Neural cell (in vitro differentiated cells): ENCODE data around the gene AGBL1. TPM values are rescaled to one million over a fixed set of nuclear protein-coding genes. Genes with fewer than 3 reads are reported as not detected.
"Not testable (repeated sequence)": the region's sequence is repeated elsewhere in the genome, so short reads cannot be mapped to it uniquely, and the experiment has no call there.

Experiments
- H2AFZ ChIP-seq: fragments of 200-600, 300-800 bp; sonication (generic), shearing (Covaris generic); 2 replicates; pipeline ENCODE4 v1.6.0; 2014; ENCODE audit warnings: low read depth, mild to moderate bottlenecking, antibody characterized with exemption, low read length, moderate library complexity
- H3F3A ChIP-seq: fragments of 200-600 bp; shearing (Covaris generic); 2 replicates; pipeline ENCODE4 v1.6.1; 2016; ENCODE audit warnings: mild to moderate bottlenecking, moderate library complexity, mixed read lengths, antibody characterized with exemption, low read length; ENCODE audit not compliant: insufficient read depth, poor library complexity, severe bottlenecking
- H3K27ac ChIP-seq: fragments of 200-600, 300-800 bp; sonication (generic), shearing (Covaris generic); 2 replicates; pipeline ENCODE4 v1.5.1; 2014; ENCODE audit warnings: mild to moderate bottlenecking, low read length, moderate library complexity
- H3K27me3 ChIP-seq: fragments of 300-800, 200-600 bp; sonication (generic), shearing (Covaris generic); 2 replicates; pipeline ENCODE4 v1.6.0; 2014; ENCODE audit warnings: mild to moderate bottlenecking, low read depth, low read length, moderate library complexity; ENCODE audit not compliant: insufficient read depth
- H3K36me3 ChIP-seq: fragments of 300-800, 200-600 bp; sonication (generic), shearing (Covaris generic); 2 replicates; pipeline ENCODE4 v1.5.1; 2014; ENCODE audit warnings: mild to moderate bottlenecking, antibody characterized with exemption, low read length, moderate library complexity; ENCODE audit not compliant: insufficient read depth
- H3K4me2 ChIP-seq: fragments of 300-800, 200-600 bp; sonication (generic), shearing (Covaris generic); 2 replicates; pipeline ENCODE4 v1.6.0; 2014; ENCODE audit warnings: mild to moderate bottlenecking, low read length
- H3K4me3 ChIP-seq: fragments of 300-800, 200-600 bp; sonication (generic), shearing (Covaris generic); 2 replicates; pipeline ENCODE4 v1.5.1; 2014; ENCODE audit warnings: mild to moderate bottlenecking, low read length, moderate library complexity
- H3K79me2 ChIP-seq: fragments of 200-600 bp; shearing (Covaris generic); replicated peaks from 2 replicates; pipeline ENCODE4 v1.6.0; 2014; ENCODE audit warnings: mild to moderate bottlenecking, low read length, moderate library complexity; ENCODE audit not compliant: insufficient read depth
- H3K9ac ChIP-seq: fragments of 300-800, 200-600 bp; sonication (generic), shearing (Covaris generic); 2 replicates; pipeline ENCODE4 v1.6.1; 2016; ENCODE audit warnings: mild to moderate bottlenecking, low read length, mixed read lengths
- H3K9me2 ChIP-seq: fragments of 200-600 bp; shearing (Covaris generic); 2 replicates; pipeline ENCODE4 v1.6.1; 2016; ENCODE audit warnings: mild to moderate bottlenecking, low read length, mixed read lengths; ENCODE audit not compliant: insufficient read depth
- H3K9me3 ChIP-seq: fragments of 200-600, 300-800 bp; sonication (generic), shearing (Covaris generic); 2 replicates; pipeline ENCODE4 v1.6.1; 2016; ENCODE audit warnings: mild to moderate bottlenecking, mixed run types, low read length, moderate library complexity, mixed read lengths
- H4K20me1 ChIP-seq: fragments of 200-600 bp; shearing (Covaris generic); 2 replicates; pipeline ENCODE4 v1.6.1; 2016; ENCODE audit warnings: mild to moderate bottlenecking, mixed run types; ENCODE audit not compliant: insufficient read depth
- EP300 ChIP-seq: fragments of 450-650 bp; conservative IDR thresholded peaks from 2 replicates; pipeline ENCODE4 v1.6.1; 2014; ENCODE audit warnings: antibody characterized with exemption, mild to moderate bottlenecking, moderate library complexity; ENCODE audit not compliant: poor library complexity, severe bottlenecking
- EZH2 ChIP-seq: fragments of 200-600, 300-800 bp; shearing (Covaris generic), sonication (generic); IDR thresholded peaks from 2 replicates; pipeline ENCODE4 v1.6.1; 2014; ENCODE audit warnings: antibody characterized with exemption, low read length, borderline replicate concordance, mild to moderate bottlenecking; ENCODE audit not compliant: insufficient read depth, poor library complexity, severe bottlenecking
- MXI1 ChIP-seq: fragments of 450-650 bp; conservative IDR thresholded peaks from 2 replicates; pipeline ENCODE4 v1.6.1; 2014; ENCODE audit warnings: antibody characterized with exemption, mild to moderate bottlenecking; ENCODE audit not compliant: poor library complexity, severe bottlenecking
- POLR2AphosphoS5 ChIP-seq: IDR thresholded peaks from 2 replicates; pipeline ENCODE4 v1.6.1; 2012
- RAD21 ChIP-seq: fragments of 450-650 bp; conservative IDR thresholded peaks from 2 replicates; pipeline ENCODE4 v1.6.1; 2014; ENCODE audit warnings: antibody characterized with exemption, mild to moderate bottlenecking, moderate library complexity
- SMC3 ChIP-seq: fragments of 450-650 bp; conservative IDR thresholded peaks from 2 replicates; pipeline ENCODE4 v1.6.1; 2014; ENCODE audit warnings: antibody characterized with exemption, mild to moderate bottlenecking, moderate library complexity; ENCODE audit not compliant: poor library complexity
- polyA plus RNA-seq: library from polyadenylated mRNA; depleted of rRNA; stranded (reverse); fragments of >200 nt; gene quantifications from 2 replicates; pipeline ENCODE4 v1.2.3, GENCODE V29; 2014
- TF ChIP-seq, protein P1 (sequence below): fragments of 450-650 bp; IDR thresholded peaks from 2 replicates; pipeline ENCODE4 v1.5.1; 2014; ENCODE audit warnings: antibody characterized with exemption, mild to moderate bottlenecking, moderate library complexity; ENCODE audit not compliant: poor library complexity, severe bottlenecking

Gene AGBL1
- polyA plus RNA-seq, 1 donor from 2014 or later: 0.12 TPM

DNA sequence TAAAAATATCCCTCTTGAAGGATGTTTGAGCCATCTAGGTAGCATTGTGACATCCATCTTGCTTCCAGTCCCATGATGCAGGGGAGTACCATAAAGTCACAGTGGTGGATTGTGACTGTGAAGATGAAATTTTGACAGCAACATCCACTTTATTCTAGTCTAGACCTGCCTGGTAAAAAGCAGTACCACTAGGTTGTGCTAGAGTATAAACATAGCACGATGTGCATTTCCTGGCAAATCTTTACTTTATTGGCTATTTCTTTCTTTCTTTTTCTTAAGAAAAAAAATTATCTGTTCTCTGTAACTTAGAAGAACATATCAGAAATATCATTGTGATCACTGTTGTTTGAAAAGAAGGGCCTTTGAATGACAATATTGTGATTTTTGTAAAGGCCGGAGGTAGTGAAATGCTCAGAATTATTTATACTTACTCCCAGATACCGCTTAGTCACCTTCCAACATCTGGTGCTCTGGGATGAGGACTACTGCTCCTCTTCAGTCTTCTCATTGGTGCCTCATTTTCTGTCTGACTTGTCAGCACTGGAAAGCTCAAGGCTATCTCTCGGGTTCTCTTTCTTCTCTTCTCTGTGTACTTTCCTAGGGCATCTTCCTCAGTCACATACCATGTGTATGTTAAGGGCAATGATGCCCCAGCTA is 35.6 kb downstream of the AGBL1 start:
- Histone ChIP-seq H3K4me3 (no peak overlapping the region), H3K9me3 (no peaks in the 10 kb centered on the region), H3F3A (no peaks in the 10 kb centered on the region), H3K36me3 (no peaks in the 10 kb centered on the region), H3K4me2 (no peak overlapping the region), H2AFZ (no peak overlapping the region), H3K27ac (no peak overlapping the region), H3K9me2 (no peaks in the 10 kb centered on the region), H4K20me1 (no peaks in the 10 kb centered on the region), H3K27me3 (no peaks in the 10 kb centered on the region), H3K79me2 (no peaks in the 10 kb centered on the region), H3K9ac (no peak overlapping the region)
- TF ChIP-seq EZH2: no peak
- TF ChIP-seq, protein P1, sequence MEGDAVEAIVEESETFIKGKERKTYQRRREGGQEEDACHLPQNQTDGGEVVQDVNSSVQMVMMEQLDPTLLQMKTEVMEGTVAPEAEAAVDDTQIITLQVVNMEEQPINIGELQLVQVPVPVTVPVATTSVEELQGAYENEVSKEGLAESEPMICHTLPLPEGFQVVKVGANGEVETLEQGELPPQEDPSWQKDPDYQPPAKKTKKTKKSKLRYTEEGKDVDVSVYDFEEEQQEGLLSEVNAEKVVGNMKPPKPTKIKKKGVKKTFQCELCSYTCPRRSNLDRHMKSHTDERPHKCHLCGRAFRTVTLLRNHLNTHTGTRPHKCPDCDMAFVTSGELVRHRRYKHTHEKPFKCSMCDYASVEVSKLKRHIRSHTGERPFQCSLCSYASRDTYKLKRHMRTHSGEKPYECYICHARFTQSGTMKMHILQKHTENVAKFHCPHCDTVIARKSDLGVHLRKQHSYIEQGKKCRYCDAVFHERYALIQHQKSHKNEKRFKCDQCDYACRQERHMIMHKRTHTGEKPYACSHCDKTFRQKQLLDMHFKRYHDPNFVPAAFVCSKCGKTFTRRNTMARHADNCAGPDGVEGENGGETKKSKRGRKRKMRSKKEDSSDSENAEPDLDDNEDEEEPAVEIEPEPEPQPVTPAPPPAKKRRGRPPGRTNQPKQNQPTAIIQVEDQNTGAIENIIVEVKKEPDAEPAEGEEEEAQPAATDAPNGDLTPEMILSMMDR: peak; percentile 85
- peak; percentile 82 for TF ChIP-seq SMC3
- no peak for TF ChIP-seq POLR2AphosphoS5
- peak; percentile 89 for TF ChIP-seq RAD21

DNA sequence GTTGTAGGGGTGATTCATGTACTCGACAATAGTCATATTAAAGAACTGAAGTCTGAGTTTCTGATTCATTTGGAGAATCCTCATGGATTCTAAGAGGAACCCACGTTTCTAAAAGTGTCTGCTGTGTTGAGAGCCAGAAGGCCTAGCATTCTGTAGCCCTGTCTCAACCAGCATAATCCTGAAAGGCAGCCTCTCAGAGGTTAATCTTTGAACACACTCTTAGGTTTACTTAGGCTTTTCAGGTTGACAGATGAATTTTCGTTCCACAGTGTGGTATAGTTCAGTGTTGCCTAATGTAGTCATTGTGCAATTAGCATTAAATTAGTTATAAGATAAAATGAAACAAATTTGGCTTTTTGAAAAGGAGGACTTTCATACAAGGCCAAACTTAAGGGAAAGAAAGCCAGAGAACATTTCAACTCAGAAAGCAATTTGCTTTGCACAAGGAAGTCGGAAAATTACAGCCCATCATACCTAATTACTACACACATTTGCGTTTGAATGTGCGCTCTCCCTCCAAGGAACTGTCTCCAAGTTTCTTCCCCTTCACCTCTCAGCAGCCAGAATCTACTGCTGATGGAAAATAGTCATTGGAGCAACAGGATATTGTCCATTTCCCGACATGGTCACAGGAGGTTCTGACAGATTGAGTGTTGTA is 42.0 kb downstream of the AGBL1 start:
- H3K27ac ChIP-seq: no peak overlapping the region

DNA sequence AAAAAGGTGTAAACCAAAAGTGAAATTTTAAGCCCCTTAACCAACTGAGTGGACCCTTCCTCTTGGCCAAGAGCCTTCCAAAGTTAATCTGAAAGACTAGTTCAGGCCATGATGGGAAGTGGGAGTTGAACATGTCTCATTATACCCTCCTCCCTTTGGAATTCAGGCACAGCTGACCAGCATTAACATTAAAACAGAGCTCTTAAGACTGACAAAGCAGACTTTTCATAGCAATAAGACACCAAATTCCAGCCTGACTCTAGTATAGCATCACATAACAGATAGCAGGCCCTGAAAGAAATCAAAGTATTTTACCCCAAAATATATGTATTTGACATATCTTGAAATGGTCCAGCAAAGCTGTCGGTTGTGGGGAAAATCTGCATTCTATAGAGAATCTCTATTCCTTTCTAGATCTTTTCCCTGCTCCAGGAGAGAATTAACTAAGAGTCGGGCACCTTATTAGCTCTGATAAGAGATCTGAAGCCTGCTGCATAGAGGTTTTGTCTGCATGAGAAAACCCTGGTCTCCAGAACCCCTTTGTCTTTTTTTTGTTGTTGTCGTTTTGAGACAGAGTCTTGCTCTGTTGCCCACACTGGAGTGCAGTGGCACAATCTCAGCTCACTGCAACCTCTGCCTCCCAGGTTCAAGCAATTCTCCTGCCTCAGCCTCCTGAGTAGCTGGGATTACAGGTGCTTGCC is 43.2 kb downstream of the AGBL1 start:
- H3K9ac ChIP-seq, H3K27ac ChIP-seq, H3K36me3 ChIP-seq, H3K4me3 ChIP-seq, H3K9me3 ChIP-seq, H3K9me2 ChIP-seq, H3F3A ChIP-seq, H3K4me2 ChIP-seq, H4K20me1 ChIP-seq, H3K27me3 ChIP-seq, H3K79me2 ChIP-seq, H2AFZ ChIP-seq: not testable (repeated sequence)

More for the DNA sequence above, 42.0 kb downstream of the AGBL1 start:
- H3K36me3 ChIP-seq: no peaks in the 10 kb centered on the region
- H4K20me1 ChIP-seq: no peaks in the 10 kb centered on the region
- TF ChIP-seq MXI1 (no peak), SMC3 (no peak), EP300 (no peak)
- no peak overlapping the region for H3K4me2 ChIP-seq
- H3F3A ChIP-seq: no peaks in the 10 kb centered on the region
- H2AFZ ChIP-seq: no peak overlapping the region
- no peaks in the 10 kb centered on the region for H3K9me2 ChIP-seq
- H3K27me3 ChIP-seq: no peaks in the 10 kb centered on the region
- no peaks in the 10 kb centered on the region for H3K79me2 ChIP-seq
- no peaks in the 10 kb centered on the region for H3K9me3 ChIP-seq
- H3K9ac ChIP-seq: no peak overlapping the region
- H3K4me3 ChIP-seq: no peak overlapping the region
